ENCODE measurements around the gene NCLN. TPM values are rescaled to one million over a fixed set of nuclear protein-coding genes. Genes with fewer than 3 reads are reported as not detected.
"Not testable (repeated sequence)": the region's sequence is repeated elsewhere in the genome, so short reads cannot be mapped to it uniquely, and the experiment has no call there.

NCLN gene
- total RNA-seq, 2 donors from 2014 or later: 48.6 to 68.5 TPM

DNA sequence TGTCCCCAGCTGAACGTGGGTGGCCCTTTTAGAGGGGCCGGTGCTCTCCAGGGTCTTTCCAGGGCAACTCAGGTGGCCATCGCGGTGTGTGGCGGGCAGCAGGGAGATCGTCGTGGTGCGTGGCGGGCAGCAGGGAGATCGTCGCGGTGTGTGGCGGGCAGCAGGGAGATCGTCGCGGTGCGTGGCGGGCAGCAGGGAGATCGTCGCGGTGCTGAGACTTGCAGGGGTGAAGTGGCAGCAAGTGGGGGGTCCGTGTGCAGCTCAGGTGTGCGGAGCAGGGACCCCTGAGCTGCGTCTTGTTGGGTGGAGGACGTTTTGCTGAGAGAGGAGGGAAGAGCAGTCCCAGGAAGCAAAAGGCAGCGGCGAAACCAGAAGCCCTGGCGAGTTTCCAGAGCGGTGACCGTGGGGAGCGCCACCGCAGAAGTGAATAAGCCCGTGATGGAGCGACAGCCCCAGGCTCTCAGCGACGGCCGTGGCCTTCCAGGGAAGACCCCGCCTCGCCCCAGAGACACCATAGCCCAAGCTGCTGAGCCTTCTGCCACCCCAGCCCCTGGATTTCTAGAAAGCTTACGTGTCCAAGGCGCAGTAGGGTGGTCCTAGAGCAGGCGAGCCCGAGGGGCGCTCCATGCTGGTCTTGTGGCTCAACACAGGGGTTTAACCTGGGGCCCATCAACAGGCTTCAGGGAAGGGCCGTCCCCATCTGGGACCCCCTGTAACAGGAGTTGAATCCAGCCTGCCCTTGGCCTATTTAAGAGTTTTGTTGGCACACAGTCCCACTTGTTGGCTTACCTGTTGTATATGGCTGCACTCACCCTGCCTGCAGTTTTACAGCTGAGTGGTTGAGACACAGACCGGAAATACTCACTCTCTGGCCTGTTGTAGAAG lies 5.4 kb downstream of the NCLN start:
- Histone ChIP-seq H3K4me3 (no peak overlapping the region), H3K4me1 (replicated peaks) (peaks cover 10% of the 10 kb centered on the region), H3K27ac (no peak overlapping the region), H3K9me3 (no peaks in the 10 kb centered on the region), H3K27me3 (replicated peaks; ENCODE audit: insufficient read depth) (no peaks in the 10 kb centered on the region), H3K36me3 (no peaks in the 10 kb centered on the region)
- TF ChIP-seq POLR2A (IDR thresholded peaks at IDR 0.05) (no peak), POLR2AphosphoS5 (IDR thresholded peaks at IDR 0.05) (no peak)
- TF ChIP-seq, protein P1, sequence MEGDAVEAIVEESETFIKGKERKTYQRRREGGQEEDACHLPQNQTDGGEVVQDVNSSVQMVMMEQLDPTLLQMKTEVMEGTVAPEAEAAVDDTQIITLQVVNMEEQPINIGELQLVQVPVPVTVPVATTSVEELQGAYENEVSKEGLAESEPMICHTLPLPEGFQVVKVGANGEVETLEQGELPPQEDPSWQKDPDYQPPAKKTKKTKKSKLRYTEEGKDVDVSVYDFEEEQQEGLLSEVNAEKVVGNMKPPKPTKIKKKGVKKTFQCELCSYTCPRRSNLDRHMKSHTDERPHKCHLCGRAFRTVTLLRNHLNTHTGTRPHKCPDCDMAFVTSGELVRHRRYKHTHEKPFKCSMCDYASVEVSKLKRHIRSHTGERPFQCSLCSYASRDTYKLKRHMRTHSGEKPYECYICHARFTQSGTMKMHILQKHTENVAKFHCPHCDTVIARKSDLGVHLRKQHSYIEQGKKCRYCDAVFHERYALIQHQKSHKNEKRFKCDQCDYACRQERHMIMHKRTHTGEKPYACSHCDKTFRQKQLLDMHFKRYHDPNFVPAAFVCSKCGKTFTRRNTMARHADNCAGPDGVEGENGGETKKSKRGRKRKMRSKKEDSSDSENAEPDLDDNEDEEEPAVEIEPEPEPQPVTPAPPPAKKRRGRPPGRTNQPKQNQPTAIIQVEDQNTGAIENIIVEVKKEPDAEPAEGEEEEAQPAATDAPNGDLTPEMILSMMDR (IDR thresholded peaks at IDR 0.05): no peak
- no peak for DNase-seq (ENCODE audit: low spot score)
- intact Hi-C loops (cut with DNase I): no loop called here
- WGBS: 87% methylated on average over 45 of the region's 46 CpGs

DNA sequence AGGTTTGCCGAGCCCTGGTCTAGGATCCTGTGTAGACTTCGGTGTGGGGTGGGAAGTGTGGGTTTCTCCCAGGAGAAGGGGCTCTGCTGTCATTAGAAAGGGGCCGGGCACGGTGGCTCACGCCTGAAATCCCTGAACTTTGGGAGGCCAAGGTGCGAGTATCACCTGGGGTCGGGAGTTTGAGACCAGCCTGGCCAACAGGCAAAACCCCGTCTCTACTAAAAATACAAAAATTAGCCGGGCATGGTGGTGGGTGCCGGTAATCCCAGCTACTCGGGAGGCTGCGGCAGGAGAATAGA lies 6.0 kb downstream of the NCLN start:
- H3K9me3 ChIP-seq; H3K36me3 ChIP-seq; intact Hi-C loops (cut with DNase I); H3K27me3 ChIP-seq (replicated peaks; ENCODE audit: insufficient read depth); H3K4me3 ChIP-seq; H3K27ac ChIP-seq; H3K4me1 ChIP-seq (replicated peaks); DNase-seq (ENCODE audit: low spot score): not testable (repeated sequence)
- WGBS: 96% methylated on average over 12 of the region's 12 CpGs

DNA sequence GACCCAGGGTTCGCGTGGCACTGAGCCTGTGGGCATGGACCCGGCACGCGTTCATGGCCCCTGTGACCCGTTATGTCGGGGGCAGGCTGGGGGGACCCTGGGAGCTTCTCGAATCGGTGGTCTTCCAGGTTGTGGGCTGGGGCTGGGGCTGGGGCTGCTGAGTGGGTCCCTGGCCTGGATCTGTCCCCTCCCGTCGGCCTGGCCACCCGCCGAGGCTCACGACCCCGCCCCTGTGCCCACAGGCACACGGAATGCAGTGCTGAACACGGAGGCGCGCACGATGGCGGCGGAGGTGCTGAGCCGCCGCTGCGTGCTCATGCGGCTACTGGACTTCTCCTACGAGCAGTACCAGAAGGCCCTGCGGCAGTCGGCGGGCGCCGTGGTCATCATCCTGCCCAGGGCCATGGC lies 6.5 kb downstream of the NCLN start:
- TF ChIP-seq, protein P1 (IDR thresholded peaks at IDR 0.05): no peak
- no peak for TF ChIP-seq POLR2AphosphoS5 (IDR thresholded peaks at IDR 0.05)
- DNase-seq (ENCODE audit: low spot score): no peak
- intact Hi-C loops (cut with DNase I): no loop called here
- Histone ChIP-seq H3K4me1 (replicated peaks) (peaks cover 5% of the 10 kb centered on the region), H3K9me3 (no peaks in the 10 kb centered on the region), H3K27me3 (replicated peaks; ENCODE audit: insufficient read depth) (no peaks in the 10 kb centered on the region), H3K4me3 (no peak overlapping the region), H3K36me3 (no peaks in the 10 kb centered on the region), H3K27ac (no peak overlapping the region)
- 94% methylated on average over 32 of the region's 32 CpGs for WGBS

DNA sequence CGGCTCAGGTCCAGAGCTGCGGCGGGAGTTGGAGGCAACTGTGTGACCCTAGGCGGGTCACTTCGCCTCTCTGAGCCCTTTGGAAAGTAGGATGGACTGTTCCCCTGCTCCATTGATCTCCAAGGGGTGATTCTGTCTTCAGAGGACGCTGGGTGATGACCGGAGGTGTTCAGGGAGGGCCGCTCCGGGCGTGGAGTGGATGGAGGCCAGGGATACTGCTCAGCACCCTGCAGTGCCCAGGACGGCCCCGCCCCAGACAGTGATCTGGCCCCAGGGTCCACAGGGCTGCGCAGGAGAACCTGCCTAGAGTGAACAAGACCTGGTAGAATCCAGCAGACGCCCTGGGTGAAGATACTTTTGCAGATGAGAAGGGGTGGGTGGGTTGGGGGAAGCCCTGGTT lies 7.0 kb downstream of the NCLN start:
- H3K4me3 ChIP-seq: no peak overlapping the region
- DNase-seq (ENCODE audit: low spot score): no peak
- 91% methylated on average over 14 of the region's 14 CpGs for WGBS
- TF ChIP-seq, protein P1 (IDR thresholded peaks at IDR 0.05): no peak
- TF ChIP-seq POLR2AphosphoS5 (IDR thresholded peaks at IDR 0.05): no peak
- TF ChIP-seq POLR2A (IDR thresholded peaks at IDR 0.05): no peak
- intact Hi-C loops (cut with DNase I): no loop called here
- peaks cover under 1% of the 10 kb centered on the region for H3K4me1 ChIP-seq (replicated peaks)
- no peaks in the 10 kb centered on the region for H3K9me3 ChIP-seq
- no peaks in the 10 kb centered on the region for H3K27me3 ChIP-seq (replicated peaks; ENCODE audit: insufficient read depth)
- no peaks in the 10 kb centered on the region for H3K36me3 ChIP-seq
- H3K27ac ChIP-seq: no peak overlapping the region

DNA sequence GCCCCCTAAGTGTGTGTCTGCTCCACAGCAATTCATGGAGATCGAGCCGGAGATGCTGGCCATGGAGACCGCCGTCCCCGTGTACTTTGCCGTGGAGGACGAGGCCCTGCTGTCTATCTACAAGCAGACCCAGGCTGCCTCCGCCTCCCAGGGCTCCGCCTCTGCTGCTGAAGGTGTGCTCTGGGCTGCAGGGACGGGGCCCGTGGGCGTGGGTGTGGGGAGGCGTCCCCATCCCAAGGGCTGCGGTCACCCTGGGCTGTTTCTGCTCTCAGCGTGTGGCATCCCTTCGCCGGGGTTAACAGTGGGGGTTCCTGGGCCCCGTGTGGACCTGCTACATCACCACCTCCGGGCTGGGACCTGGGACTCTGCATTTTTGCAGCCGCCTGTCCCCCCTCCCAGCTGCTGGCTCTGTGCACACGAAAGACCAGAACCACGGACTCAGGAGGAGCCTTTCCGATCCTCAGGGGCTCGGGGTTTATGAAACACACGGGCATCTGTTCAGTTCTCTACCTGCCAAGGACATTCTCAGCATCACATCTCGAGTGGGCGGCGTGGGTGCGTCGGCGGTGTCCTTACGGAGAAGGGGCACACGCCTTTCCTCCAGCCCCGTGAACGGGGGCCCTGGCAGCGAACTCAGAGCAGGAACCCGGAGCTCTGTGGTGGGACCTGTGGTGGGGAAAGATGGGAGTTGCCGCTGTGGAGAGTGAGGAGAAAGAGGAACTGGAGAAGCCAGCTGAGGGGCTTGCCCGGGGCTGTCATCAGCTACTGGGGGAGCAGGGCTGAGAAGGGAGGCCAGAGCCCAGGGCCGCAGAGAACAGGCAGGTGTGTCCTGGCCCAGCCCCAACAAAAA lies 7.8 kb downstream of the NCLN start:
- intact Hi-C loops (cut with DNase I): no loop called here
- Histone ChIP-seq H3K4me3 (no peak overlapping the region), H3K27me3 (replicated peaks; ENCODE audit: insufficient read depth) (no peaks in the 10 kb centered on the region), H3K4me1 (replicated peaks) (no peaks in the 10 kb centered on the region), H3K27ac (no peak overlapping the region), H3K36me3 (no peaks in the 10 kb centered on the region), H3K9me3 (no peaks in the 10 kb centered on the region)
- WGBS: 87% methylated on average over 37 of the region's 40 CpGs
- DNase-seq (ENCODE audit: low spot score): no peak
- TF ChIP-seq POLR2A (IDR thresholded peaks at IDR 0.05) (no peak), POLR2AphosphoS5 (IDR thresholded peaks at IDR 0.05) (no peak)
- TF ChIP-seq, protein P1 (IDR thresholded peaks at IDR 0.05): no peak

Measured in prostate gland (tissue), 2 donors.